ENCODE results near the gene IL1RAPL2. TPM values are rescaled to one million over a fixed set of nuclear protein-coding genes. Genes with fewer than 3 reads are reported as not detected.

The IL1RAPL2 gene
- total RNA-seq, 1 donor from 2014 or later = not detected

DNA sequence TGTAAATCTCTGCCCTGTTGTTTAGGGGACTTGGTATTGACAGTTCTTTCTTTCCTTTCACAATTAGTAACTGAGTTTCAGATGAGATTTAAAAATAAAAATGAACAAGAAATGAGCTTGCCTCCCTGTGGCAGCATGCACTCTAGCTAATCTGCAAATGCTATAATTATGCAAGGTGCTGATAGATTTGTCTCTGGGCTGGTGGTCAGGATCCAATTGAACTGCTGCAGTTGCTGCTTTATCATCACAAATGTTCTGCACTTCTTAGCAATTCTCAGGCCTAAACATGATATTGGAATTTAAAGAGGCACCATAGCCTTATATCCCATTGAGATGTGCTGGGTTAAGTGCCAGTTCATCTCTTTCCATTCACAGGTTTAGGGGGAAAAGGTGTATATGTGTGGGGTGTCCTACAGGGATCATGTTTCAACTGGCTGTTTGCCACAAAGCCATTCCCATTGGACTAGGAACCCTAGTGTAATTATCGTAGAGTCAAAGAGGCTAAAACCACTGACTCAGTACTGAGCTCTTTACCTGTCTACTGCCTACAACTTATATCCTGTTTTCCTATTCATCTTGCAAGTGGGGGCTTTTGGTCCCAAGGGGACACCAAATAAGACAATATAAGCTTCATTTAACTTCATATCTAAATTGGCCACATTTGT is 914.8 kb downstream of the IL1RAPL2 start:
- H3K27ac ChIP-seq = no peak overlapping the region
- no peak for TF ChIP-seq CTCF (IDR thresholded peaks at IDR 0.05)
- intact Hi-C loops (cut with DNase I) = no loop called here

DNA sequence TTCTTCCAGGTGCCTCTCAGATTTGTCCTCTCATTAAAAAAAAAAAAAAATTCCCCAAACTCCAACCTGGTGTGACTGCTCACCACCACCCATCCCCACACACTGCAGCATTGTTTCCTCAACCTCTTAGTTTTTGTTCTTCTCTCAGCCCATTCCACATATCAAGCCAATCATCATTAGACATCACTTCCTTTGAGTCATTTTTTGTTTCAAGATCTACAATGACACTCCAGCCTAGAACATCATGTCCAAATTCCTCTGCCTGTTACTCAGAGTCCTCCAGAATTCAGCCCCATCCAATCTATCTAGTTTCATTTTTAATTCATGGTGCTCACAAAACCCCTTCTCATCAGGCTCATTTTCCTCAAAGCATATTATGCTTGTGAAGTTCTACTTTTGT is 917.0 kb downstream of the IL1RAPL2 start:
- Histone ChIP-seq H3K4me1 (no peaks in the 10 kb centered on the region), H3K27ac (no peak overlapping the region), H3K36me3 (no peaks in the 10 kb centered on the region), H3K4me3 (no peak overlapping the region), H3K27me3 (no peaks in the 10 kb centered on the region), H3K9me3 (no peaks in the 10 kb centered on the region)
- TF ChIP-seq CTCF (IDR thresholded peaks at IDR 0.05) = no peak
- DNase-seq (ENCODE audit: low spot score in 2 of 2) = no peak
- intact Hi-C loops (cut with DNase I) = no loop called here

More for the DNA sequence above, 914.8 kb downstream of the IL1RAPL2 start:
- Histone ChIP-seq H3K4me3 (no peak overlapping the region), H3K36me3 (no peaks in the 10 kb centered on the region), H3K4me1 (no peaks in the 10 kb centered on the region), H3K9me3 (no peaks in the 10 kb centered on the region), H3K27me3 (no peaks in the 10 kb centered on the region)
- no peak for DNase-seq (ENCODE audit: low spot score in 2 of 2)

DNA sequence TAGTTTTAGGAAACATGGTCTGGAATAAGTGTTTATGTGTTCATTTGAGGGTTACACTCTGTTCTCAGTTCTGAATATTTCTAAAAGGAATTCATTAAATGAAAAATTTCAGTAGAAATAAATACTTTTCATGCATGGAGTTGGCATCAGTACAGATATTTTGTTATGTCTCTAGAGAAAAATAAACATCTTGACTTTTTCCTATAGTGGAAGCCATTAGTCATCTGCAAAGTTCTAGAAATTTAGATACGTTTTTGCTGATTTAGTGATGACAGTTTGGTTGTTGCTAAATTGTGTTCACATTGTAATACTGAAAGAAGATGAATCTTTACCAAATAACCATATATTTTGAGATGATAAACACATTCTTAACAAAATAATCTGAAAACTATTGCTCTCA is 922.7 kb downstream of the IL1RAPL2 start:
- no peaks in the 10 kb centered on the region for H3K4me1 ChIP-seq
- intact Hi-C loops (cut with DNase I) = no loop called here
- DNase-seq (ENCODE audit: low spot score in 2 of 2) = no peak
- H3K27ac ChIP-seq = no peak overlapping the region
- H3K4me3 ChIP-seq = no peak overlapping the region
- no peak for TF ChIP-seq CTCF (IDR thresholded peaks at IDR 0.05)
- H3K9me3 ChIP-seq = no peaks in the 10 kb centered on the region
- no peaks in the 10 kb centered on the region for H3K36me3 ChIP-seq
- no peaks in the 10 kb centered on the region for H3K27me3 ChIP-seq

DNA sequence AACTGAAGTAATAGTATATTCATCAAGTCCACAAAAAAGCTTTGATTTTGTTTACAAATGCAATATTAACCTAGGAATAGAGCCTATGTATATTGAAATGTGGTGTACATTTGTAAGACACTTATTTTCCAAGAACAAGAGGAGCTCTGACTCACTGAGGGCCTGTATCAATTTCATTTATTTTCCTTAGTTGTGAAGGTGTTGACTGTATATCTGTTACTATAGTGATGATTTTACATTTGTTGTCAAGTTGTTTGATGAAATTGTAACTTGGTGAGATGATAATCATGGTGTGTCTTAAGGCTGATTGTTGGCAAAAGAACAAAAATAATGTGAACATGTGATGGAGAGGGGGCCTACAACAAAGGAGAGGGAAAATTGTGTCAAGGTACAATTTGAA is 929.4 kb downstream of the IL1RAPL2 start:
- Histone ChIP-seq H3K27ac (no peak overlapping the region), H3K4me3 (no peak overlapping the region), H3K27me3 (no peaks in the 10 kb centered on the region), H3K4me1 (no peaks in the 10 kb centered on the region), H3K36me3 (no peaks in the 10 kb centered on the region), H3K9me3 (no peaks in the 10 kb centered on the region)
- intact Hi-C loops (cut with DNase I) = no loop called here
- no peak for DNase-seq (ENCODE audit: low spot score in 2 of 2)
- TF ChIP-seq CTCF (IDR thresholded peaks at IDR 0.05) = no peak

- intact Hi-C loops (cut with DNase I) = no loop called here
- Histone ChIP-seq H3K4me3 (no peak overlapping the region), H3K36me3 (no peaks in the 10 kb centered on the region), H3K4me1 (no peaks in the 10 kb centered on the region), H3K27ac (no peak overlapping the region), H3K9me3 (no peaks in the 10 kb centered on the region), H3K27me3 (no peaks in the 10 kb centered on the region)
- TF ChIP-seq CTCF (IDR thresholded peaks at IDR 0.05) = no peak
- DNase-seq (ENCODE audit: low spot score in 2 of 2) = no peak
Observed at GRCh38 chrX:105502336-105502735, 936.3 kb downstream of the IL1RAPL2 start.

DNA sequence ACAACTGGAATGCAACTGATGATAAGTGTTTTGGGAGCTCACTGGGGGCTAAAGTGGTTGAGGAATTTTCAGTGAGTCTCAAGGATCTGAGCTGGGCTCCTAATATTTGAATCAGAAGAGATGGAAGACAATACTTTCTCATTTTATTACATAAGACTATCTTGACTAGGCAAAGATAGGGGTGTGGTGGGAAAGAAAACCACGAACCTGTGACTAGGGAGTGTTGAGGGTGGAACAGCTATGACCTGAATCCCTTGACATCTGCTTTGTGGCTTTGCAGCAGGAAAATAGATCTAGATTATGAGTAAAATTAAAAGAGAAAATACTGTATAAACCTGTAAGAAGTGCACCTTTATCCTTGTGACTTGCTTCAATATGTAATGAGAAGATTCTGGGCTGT is 949.6 kb downstream of the IL1RAPL2 start:
- no peaks in the 10 kb centered on the region for H3K36me3 ChIP-seq
- no peak for DNase-seq (ENCODE audit: low spot score in 2 of 2)
- no peaks in the 10 kb centered on the region for H3K27me3 ChIP-seq
- no peak overlapping the region for H3K4me3 ChIP-seq
- intact Hi-C loops (cut with DNase I) = no loop called here
- H3K27ac ChIP-seq = no peak overlapping the region
- TF ChIP-seq CTCF (IDR thresholded peaks at IDR 0.05) = no peak
- H3K4me1 ChIP-seq = no peaks in the 10 kb centered on the region
- H3K9me3 ChIP-seq = no peaks in the 10 kb centered on the region
